WERI-Rb-1 (cell line): ENCODE data around the gene MAGI2.

Source experiments
- DNase-seq: peaks from one replicate; pipeline ENCODE4 v3.0.0-alpha.2; 2020
- H3K27ac ChIP-seq: fragments of 250-450 bp; sonication (Bioruptor Pico); 2 replicates; pipeline ENCODE4 v1.5.1; 2020; ENCODE audit warnings: mild to moderate bottlenecking, moderate library complexity
- H3K27me3 ChIP-seq: fragments of 250-450 bp; sonication (Bioruptor Pico); 2 replicates; pipeline ENCODE4 v1.5.1; 2021; ENCODE audit warnings: mild to moderate bottlenecking, low read depth, moderate library complexity; ENCODE audit not compliant: insufficient read depth, severe bottlenecking
- H3K36me3 ChIP-seq: fragments of 250-450 bp; sonication (Bioruptor Pico); 2 replicates; pipeline ENCODE4 v1.5.1; 2020; ENCODE audit warnings: mild to moderate bottlenecking, moderate library complexity
- H3K4me3 ChIP-seq: 2 replicates; pipeline ENCODE4 v1.5.1; 2011; ENCODE audit warnings: low read depth, mild to moderate bottlenecking, control low read depth, low read length
- H3K9me3 ChIP-seq: fragments of 250-450 bp; sonication (Bioruptor Pico); 2 replicates; pipeline ENCODE4 v1.5.1; 2021; ENCODE audit warnings: mild to moderate bottlenecking, moderate library complexity; ENCODE audit not compliant: severe bottlenecking
- TF ChIP-seq, protein P1 (sequence below): IDR thresholded peaks from 2 replicates; pipeline ENCODE4 v1.5.1; 2011; ENCODE audit warnings: low read depth, mild to moderate bottlenecking, control low read depth, inconsistent platforms, low read length

MAGI2 gene

DNA sequence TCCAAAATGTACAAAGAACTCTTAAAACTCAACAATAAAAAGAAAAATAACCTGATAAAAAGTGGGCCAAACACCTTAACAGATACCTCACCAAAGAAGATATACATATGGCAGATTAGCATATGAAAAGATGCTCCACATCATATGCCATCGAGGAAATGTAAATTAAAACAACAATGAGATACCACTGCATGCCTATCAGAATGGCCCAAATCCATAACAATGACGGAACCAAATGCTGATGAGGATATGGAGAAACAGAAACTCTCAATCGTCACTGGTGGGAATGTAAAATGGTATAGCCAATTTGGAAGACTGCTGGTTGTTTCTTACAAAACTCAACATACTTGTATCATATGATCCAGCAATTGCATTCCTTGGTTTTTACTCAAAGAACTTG lies 1335.0 kb downstream of the MAGI2 start:
- H3K36me3 ChIP-seq = no peaks in the 10 kb centered on the region
- no peak overlapping the region for H3K4me3 ChIP-seq
- no peaks in the 10 kb centered on the region for H3K27me3 ChIP-seq
- no peak for DNase-seq
- no peaks in the 10 kb centered on the region for H3K9me3 ChIP-seq
- TF ChIP-seq, protein P1, sequence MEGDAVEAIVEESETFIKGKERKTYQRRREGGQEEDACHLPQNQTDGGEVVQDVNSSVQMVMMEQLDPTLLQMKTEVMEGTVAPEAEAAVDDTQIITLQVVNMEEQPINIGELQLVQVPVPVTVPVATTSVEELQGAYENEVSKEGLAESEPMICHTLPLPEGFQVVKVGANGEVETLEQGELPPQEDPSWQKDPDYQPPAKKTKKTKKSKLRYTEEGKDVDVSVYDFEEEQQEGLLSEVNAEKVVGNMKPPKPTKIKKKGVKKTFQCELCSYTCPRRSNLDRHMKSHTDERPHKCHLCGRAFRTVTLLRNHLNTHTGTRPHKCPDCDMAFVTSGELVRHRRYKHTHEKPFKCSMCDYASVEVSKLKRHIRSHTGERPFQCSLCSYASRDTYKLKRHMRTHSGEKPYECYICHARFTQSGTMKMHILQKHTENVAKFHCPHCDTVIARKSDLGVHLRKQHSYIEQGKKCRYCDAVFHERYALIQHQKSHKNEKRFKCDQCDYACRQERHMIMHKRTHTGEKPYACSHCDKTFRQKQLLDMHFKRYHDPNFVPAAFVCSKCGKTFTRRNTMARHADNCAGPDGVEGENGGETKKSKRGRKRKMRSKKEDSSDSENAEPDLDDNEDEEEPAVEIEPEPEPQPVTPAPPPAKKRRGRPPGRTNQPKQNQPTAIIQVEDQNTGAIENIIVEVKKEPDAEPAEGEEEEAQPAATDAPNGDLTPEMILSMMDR = no peak
- no peak overlapping the region for H3K27ac ChIP-seq

DNA sequence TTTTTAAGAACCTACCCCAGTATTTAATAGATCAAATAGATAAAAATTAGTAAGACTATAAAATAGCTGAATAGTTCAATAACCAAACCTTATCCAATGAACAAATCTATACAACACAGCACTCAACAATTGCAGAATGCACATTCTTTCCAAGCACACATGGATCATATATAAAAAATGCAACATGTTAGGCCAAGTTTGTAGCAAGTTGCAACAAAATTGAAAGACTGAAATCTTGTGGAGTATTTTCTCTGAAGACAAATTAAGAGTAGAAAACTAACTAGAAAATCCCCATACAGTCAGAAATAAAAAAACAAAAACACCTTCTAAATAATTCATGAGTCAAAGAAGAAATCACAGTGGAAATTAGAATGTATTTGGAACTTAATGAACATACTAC lies 1337.6 kb downstream of the MAGI2 start:
- TF ChIP-seq, protein P1 = no peak
- no peak overlapping the region for H3K4me3 ChIP-seq
- H3K27ac ChIP-seq = no peak overlapping the region
- H3K36me3 ChIP-seq = no peaks in the 10 kb centered on the region
- no peaks in the 10 kb centered on the region for H3K9me3 ChIP-seq
- no peaks in the 10 kb centered on the region for H3K27me3 ChIP-seq
- no peak for DNase-seq

DNA sequence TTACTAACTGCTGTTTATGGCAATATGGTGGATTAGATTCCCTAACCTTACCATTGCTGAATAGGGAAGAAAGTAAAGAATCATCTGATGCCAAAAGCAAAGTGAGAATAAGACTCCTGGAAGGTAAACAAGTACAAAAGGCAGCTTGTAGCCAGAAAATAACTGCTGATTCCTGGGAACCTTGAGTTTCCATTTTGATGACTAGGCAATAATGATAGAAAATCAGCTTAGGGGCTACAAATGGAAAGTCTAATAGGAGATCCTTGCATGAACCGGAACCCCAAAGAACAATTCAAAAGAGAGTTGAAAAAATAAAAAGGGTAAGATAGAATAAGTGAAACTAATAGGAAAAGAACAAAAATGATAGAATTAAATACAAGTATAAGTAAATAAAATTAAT lies 1338.5 kb downstream of the MAGI2 start:
- TF ChIP-seq, protein P1 = no peak
- DNase-seq = no peak
- H3K27ac ChIP-seq = no peak overlapping the region

DNA sequence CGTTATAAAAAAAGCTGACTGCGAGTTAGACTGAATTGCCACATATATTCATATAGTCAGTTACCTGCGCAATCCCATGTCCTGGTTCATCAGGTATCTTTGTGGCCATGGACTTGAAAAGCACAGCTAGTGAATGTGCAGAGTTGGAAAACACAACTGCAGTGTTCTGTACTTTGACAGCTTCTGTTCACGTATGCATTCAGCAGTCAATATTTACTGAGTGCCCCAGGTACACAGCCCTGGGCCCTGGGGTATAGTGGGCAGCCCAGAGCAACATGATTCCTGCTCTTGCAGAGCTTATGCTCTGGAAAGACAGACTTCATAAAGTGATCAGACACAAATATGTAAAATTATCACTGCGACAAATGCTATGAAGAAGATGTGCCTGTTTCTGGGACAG lies 1341.0 kb downstream of the MAGI2 start:
- H3K9me3 ChIP-seq = no peaks in the 10 kb centered on the region
- no peak overlapping the region for H3K27ac ChIP-seq
- TF ChIP-seq, protein P1 = no peak
- no peak for DNase-seq
- no peaks in the 10 kb centered on the region for H3K36me3 ChIP-seq
- H3K4me3 ChIP-seq = no peak overlapping the region
- no peaks in the 10 kb centered on the region for H3K27me3 ChIP-seq

More for the DNA sequence above, 1338.5 kb downstream of the MAGI2 start:
- Histone ChIP-seq H3K4me3 (no peak overlapping the region), H3K27me3 (no peaks in the 10 kb centered on the region), H3K36me3 (no peaks in the 10 kb centered on the region), H3K9me3 (no peaks in the 10 kb centered on the region)

DNA sequence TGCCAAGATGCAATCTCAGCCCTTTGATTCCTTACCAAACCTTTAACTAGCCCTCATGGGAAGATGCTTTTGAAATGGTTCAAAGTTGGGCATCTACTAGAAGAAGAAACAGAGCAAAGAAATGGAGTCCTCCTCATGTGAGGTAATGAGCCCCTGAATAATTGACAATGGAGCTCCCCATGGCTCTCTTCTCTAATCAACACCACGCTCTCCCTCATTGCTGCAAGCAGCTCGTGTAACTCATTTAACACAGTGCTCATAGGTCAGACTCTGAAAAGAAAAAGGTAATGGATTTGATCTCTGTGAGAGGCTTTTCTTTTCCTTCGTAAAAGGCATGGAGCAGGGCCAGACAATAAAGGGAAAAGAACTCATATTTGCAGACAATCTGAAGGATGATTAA lies 1342.1 kb downstream of the MAGI2 start:
- Histone ChIP-seq H3K27me3 (no peaks in the 10 kb centered on the region), H3K9me3 (no peaks in the 10 kb centered on the region), H3K27ac (no peak overlapping the region), H3K4me3 (no peak overlapping the region), H3K36me3 (no peaks in the 10 kb centered on the region)
- TF ChIP-seq, protein P1 = no peak
- DNase-seq = no peak

DNA sequence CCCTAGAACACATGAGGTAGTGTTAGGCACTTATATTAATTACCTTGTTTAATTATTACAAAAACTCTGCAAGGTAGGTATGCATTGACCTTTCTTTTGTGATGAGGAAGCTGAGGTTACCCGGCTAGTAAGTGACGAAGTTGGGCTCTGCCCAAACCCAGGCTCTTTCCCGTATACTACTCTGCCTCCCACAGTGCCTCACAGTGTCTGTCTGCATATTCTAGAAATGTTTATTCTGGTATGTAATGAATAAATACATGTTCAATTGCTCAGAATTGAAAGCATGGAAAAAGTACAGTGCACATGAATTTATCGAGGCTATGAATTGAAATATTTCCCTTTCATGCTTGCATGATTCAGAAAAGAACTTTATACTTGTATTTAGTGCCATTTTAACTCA lies 1350.0 kb downstream of the MAGI2 start:
- Histone ChIP-seq H3K9me3 (no peaks in the 10 kb centered on the region), H3K36me3 (no peaks in the 10 kb centered on the region), H3K27ac (no peak overlapping the region), H3K4me3 (no peak overlapping the region), H3K27me3 (no peaks in the 10 kb centered on the region)
- no peak for DNase-seq
- TF ChIP-seq, protein P1 = no peak
